Renal cortical epithelial cell (primary cell): Measurements from ENCODE around the gene GAS6. TPM values are rescaled to one million over a fixed set of nuclear protein-coding genes. Genes with fewer than 3 reads are reported as not detected.

Source experiments
- DNase-seq: peaks from one replicate; pipeline ENCODE4 v3.0.0-alpha.2; 2011; ENCODE audit warnings: low read depth
- total RNA-seq: library from RNA; depleted of rRNA; stranded (reverse); fragments of >200 nt; gene quantifications from 2 replicates; pipeline ENCODE4 v1.2.3, GENCODE V29; 2014

GAS6 gene
- total RNA-seq, 1 donor from 2014 or later = 174 TPM

- DNase-seq = peak; percentile 87
Observed at GRCh38 chr13:113820813-113821651, 42.8 kb downstream of the GAS6 start.

- no peak for DNase-seq
Observed at GRCh38 chr13:113819731-113820715, 43.9 kb downstream of the GAS6 start.

- DNase-seq = no peak
Observed at GRCh38 chr13:113819341-113819730, 44.5 kb downstream of the GAS6 start.

GRCh38 chr13:113818700-113819295 is 45.1 kb downstream of the GAS6 start:
- DNase-seq = no peak

GRCh38 chr13:113817860-113818691 is 45.8 kb downstream of the GAS6 start:
- no peak for DNase-seq

- DNase-seq = peak; percentile 78
Observed at GRCh38 chr13:113816946-113817859, 46.7 kb downstream of the GAS6 start.

- no peak for DNase-seq
Observed at GRCh38 chr13:113816254-113816929, 47.5 kb downstream of the GAS6 start.

- DNase-seq = no peak
Observed at GRCh38 chr13:113815151-113816058, 48.5 kb downstream of the GAS6 start.

GRCh38 chr13:113814435-113814821 is 49.4 kb downstream of the GAS6 start:
- DNase-seq = peak; percentile 60

GRCh38 chr13:113813749-113814434 is 50.0 kb downstream of the GAS6 start:
- no peak for DNase-seq

GRCh38 chr13:113813070-113813748 is 50.7 kb downstream of the GAS6 start:
- no peak for DNase-seq

GRCh38 chr13:113812178-113813040 is 51.5 kb downstream of the GAS6 start:
- no peak for DNase-seq

- DNase-seq = no peak
Observed at GRCh38 chr13:113811081-113811928, 52.6 kb downstream of the GAS6 start.

GRCh38 chr13:113810640-113811039 is 53.2 kb downstream of the GAS6 start:
- DNase-seq = no peak

- no peak for DNase-seq
Observed at GRCh38 chr13:113809934-113810333, 53.9 kb downstream of the GAS6 start.
